KOPT-K1 (cell line): Measurements from ENCODE around the gene PLAC1.

ENCODE experiments used
- H3K27ac ChIP-seq: fragments of 200-600 bp; sonication (generic); 2 replicates; pipeline ENCODE4 v1.5.1; 2016; ENCODE audit warnings: antibody characterized with exemption, mild to moderate bottlenecking, low read depth, low read length; ENCODE audit not compliant: poor library complexity, severe bottlenecking
- H3K36me3 ChIP-seq: fragments of 200-600 bp; sonication (generic); 2 replicates; pipeline ENCODE4 v1.5.1; 2017; ENCODE audit warnings: antibody characterized with exemption, mild to moderate bottlenecking, low read length, moderate library complexity; ENCODE audit not compliant: insufficient read depth
- H3K9me3 ChIP-seq: fragments of 200-600 bp; sonication (generic); 2 replicates; pipeline ENCODE4 v1.5.1; 2017; ENCODE audit warnings: antibody characterized with exemption, low read length, mild to moderate bottlenecking; ENCODE audit not compliant: insufficient read depth, poor library complexity, severe bottlenecking

PLAC1 gene

DNA sequence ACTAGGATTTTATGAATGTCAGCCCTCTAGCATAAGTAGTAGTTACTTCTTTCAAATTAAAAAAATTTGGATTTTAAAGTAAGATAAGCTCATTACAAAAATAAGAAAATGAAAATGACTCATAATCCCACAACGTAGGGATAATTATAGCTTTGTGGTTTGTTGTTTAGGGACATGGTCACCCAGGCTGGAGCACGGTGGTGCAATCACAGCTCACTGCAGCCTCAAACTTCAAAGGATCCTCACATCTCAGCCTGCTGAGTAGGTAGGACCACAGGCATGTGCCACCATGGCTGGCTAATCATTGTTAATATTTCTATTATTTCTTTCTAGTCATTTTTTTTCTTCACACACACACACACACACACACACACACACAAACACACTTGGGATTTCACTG lies 57.6 kb downstream of the PLAC1 start:
- Histone ChIP-seq H3K9me3 (no peaks in the 10 kb centered on the region), H3K27ac (no peak overlapping the region), H3K36me3 (no peaks in the 10 kb centered on the region)

DNA sequence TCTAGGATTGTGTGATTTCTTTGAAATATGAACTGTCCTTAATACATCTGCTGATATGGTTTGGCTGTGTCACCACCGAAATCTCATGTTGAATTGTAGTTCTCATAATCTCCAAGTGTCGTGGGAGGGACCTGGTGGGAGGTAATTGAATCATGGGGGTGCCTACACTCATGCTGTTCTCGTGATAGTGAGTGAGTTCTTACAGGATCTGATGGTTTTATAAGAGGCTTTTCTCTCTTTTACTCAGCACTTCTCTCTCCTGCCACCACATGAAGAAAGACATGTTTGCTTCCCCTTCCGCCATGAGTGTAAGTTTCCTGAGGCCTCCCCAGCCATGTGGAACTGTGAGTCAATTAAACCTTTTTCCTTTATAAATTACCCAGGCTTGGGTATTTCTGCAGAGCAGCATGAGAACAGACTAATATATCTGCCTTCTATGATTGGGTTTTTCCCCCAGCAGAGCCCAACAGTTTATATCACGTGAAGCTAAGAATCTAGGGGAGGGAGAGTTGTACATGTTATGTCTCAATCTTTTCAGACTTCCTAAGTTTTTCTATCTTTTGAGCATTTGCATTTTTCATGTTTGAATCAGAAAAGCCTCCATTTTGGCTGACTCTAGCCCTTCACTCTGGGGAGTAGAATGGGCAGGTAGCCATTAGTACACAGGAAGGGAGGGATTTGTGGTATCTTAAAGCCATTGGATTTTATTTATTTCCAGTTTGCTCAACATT lies 58.9 kb downstream of the PLAC1 start:
- no peak overlapping the region for H3K27ac ChIP-seq
- H3K36me3 ChIP-seq: no peaks in the 10 kb centered on the region
- no peaks in the 10 kb centered on the region for H3K9me3 ChIP-seq

DNA sequence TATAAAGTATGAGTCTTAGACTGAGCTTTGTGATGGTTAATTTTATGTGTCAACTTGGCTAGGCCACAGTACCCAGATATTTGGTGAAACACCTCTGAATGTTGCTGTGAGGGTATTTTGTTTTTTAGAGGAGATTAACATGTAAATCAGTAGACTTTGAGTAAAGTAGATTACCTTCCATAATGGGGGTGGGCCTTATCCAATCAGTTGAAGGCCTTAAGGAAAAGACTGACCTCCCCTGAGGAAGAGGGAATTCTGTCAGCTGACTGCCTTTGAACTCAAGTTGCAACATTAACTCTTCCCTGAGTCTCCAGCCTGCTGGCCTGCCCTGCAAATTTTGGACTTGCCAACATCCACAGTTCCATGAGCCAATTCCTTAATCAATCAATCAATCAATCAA lies 66.0 kb downstream of the PLAC1 start:
- Histone ChIP-seq H3K36me3 (no peaks in the 10 kb centered on the region), H3K9me3 (no peaks in the 10 kb centered on the region), H3K27ac (no peak overlapping the region)

DNA sequence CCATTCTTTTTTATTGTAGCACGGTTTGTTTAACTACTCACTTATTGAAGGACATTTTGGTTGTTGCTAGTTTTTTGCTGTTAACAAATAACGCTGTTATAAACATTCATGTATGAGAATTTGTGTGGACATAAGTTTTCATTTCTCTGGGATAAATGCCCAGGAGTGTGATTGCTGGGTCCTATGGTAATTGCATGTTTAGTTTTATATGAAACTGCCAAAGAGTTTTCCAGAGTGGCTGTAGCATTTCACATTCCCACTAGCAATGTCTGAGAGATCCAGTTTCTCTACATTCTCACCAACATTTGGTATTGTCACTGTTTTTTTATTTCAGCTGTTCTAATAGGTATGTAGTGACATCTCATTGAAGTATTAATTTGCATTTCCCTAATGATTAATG lies 66.8 kb downstream of the PLAC1 start:
- Histone ChIP-seq H3K27ac (no peak overlapping the region), H3K9me3 (no peaks in the 10 kb centered on the region), H3K36me3 (no peaks in the 10 kb centered on the region)

DNA sequence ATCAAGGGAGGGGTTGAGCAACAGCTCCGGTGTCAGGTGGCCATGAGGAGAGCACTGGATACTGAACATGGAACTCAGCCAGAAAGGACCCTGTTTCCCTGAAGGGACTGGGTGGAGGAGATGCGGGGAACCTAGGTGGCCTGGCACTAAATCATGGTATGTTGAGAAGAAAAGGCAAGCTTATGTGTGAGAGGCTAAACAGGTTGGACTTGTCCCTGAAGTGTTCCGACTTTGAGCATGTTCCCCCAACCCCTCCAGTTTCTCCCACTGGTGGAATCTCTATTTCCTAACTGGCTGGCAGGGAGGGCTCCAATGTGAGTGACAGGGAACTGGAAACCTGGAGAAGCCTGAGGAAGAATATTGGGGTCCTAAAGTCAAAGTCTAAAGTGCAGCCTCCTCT lies 69.5 kb downstream of the PLAC1 start:
- Histone ChIP-seq H3K27ac (no peak overlapping the region), H3K9me3 (no peaks in the 10 kb centered on the region)

DNA sequence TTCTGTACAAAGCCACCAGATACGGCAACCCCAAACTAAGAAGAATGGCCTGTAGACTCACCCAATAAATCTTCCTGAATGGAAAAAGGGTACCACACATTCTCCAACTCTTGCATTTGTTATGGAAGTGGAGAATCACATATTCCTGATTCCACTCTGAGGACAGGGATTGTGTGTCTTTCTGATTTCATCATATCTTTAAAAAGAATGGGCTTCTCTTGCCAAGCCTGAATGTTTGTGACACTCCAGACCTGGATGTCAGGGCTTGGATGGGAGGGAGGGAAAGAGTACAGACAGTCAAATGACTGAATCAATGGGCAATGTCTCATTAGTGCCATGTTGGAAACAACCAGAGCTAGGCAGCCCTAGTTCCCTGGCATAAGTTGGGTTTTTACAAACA lies 77.4 kb downstream of the PLAC1 start:
- Histone ChIP-seq H3K9me3 (no peaks in the 10 kb centered on the region), H3K36me3 (no peaks in the 10 kb centered on the region), H3K27ac (no peak overlapping the region)

More for the DNA sequence above, 69.5 kb downstream of the PLAC1 start:
- no peaks in the 10 kb centered on the region for H3K36me3 ChIP-seq

DNA sequence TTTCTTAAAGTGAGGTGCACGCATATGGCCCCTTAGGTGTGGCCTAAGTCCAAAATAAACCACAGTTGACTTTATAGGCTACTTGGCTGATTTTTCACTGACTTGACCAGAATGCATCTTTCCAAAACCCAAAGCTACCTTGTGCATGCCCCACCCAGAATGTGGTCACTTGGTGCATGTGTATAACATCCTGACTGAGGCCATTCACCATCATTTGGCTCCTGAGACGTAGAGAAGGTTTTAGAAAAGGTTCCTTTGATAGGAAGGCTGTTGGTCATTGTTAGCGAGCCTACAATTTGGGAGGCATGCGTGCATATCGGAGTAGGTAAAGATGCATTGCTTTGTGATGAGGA lies 84.6 kb downstream of the PLAC1 start:
- Histone ChIP-seq H3K27ac (no peak overlapping the region), H3K9me3 (no peaks in the 10 kb centered on the region), H3K36me3 (no peaks in the 10 kb centered on the region)

DNA sequence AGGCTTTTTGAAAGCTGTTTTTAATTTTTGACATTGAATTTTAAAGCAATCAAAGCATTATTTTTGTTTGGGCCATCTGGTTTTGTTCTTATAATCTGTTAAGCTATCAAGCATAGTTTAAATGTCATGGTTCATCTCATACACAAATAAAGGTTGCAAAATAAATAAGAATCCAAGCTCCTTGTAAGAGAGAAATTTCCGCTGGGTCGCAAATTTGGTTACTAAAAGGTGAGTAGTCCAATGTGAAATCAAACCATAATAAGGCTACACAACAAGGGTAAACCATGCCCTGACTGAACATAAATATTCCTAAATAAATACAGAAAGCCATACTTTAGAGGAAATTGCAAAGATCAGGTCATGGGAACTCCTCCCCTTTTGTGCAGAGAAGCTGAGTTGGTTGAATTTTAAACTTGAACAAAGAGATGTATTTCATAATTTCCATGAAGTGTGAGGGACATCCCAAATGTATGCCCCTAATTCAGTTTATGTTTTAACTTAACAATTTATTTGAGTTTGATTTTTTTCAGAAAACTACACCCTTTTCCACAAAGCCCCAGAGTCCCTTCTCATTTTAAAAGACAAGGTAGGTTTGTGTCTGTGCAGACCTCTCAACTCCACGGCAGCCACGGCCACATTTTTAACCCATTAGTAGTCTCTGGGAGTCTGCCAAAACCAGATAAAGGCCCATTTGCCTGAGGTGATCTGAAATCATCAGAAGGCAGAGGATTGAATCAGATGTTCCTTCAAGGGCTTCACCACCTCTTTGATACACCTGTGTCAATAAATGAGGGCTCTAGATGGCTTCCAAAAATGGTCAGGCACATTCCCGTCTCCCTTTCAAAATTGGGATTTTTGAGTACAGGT lies 85.2 kb downstream of the PLAC1 start:
- Histone ChIP-seq H3K9me3 (no peaks in the 10 kb centered on the region), H3K27ac (no peak overlapping the region), H3K36me3 (no peaks in the 10 kb centered on the region)

DNA sequence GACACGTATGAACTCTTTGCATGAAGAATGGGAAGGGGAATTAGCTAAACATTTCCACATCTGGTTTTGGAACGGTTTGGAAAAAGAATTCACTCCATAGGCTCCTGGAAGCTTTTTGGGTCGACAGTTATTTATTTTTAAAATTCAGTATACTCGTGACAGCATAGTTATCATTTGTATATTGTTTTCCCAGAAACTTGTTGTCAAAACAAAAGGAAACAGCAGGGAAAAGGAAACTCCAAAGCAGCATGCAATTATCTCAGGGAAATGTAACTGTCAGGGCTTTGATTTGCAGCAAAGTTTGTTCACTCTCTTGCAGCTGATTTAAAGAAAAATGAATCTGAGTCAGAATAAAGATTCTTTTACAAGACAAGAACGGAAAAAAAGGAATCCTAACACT lies 86.5 kb downstream of the PLAC1 start:
- H3K9me3 ChIP-seq: no peaks in the 10 kb centered on the region
- no peaks in the 10 kb centered on the region for H3K36me3 ChIP-seq
- no peak overlapping the region for H3K27ac ChIP-seq

DNA sequence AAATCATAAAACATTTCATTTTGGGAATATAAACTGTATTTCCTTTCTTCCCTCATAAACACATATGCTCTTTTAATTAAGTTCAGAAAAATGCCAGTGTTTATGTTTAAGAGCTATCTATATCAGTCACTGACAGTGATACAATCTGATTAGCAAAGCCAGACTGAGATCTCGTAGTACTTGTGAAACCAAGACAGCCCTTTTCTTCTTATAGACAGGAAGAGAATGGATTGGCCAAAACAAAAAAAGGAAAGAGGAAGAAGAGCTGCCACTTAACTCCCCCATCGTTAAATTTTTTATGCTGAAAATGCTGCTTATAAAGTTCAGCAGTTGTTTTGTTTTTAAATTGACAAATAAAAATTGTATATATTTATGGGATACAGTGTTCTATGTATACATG lies 87.4 kb downstream of the PLAC1 start:
- Histone ChIP-seq H3K36me3 (no peaks in the 10 kb centered on the region), H3K9me3 (no peaks in the 10 kb centered on the region), H3K27ac (no peak overlapping the region)

DNA sequence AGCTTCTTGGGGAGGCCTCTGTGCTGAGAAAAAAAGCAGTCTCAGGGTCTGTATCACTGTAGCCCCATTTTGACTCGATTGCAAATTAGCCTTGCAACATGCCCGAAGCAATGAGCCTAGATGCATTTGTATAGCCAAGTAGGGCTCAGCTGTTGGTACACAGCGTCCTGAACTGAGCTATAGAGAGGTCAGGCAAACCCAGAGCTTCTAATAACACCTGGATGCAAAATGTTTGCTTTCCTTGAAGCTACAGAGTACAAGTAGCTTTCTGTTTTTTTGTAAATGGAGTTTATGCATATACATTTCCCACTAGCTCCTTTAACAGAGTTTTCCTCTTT lies 87.8 kb downstream of the PLAC1 start:
- H3K9me3 ChIP-seq: no peaks in the 10 kb centered on the region
- no peaks in the 10 kb centered on the region for H3K36me3 ChIP-seq
- no peak overlapping the region for H3K27ac ChIP-seq

DNA sequence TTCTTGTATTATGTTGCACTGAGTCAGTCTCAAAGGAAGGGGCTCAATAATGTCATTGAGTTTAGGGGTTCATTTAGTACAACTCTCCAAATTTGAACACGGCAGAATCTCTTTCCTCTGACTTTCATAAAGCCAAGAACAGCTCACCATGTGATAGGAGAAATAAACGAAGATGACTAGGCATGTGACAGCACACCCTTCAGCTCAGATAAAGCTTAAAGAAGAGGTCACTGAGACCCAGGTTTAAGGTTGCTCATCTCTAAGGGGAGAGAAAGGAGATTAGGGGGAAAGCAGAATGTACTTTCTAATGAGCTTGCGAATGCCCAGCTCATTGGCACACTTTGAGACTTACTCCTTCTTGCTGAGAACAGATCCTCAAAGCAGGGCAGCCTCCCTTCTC lies 89.0 kb downstream of the PLAC1 start:
- no peak overlapping the region for H3K27ac ChIP-seq
- H3K9me3 ChIP-seq: no peaks in the 10 kb centered on the region
- H3K36me3 ChIP-seq: no peaks in the 10 kb centered on the region

DNA sequence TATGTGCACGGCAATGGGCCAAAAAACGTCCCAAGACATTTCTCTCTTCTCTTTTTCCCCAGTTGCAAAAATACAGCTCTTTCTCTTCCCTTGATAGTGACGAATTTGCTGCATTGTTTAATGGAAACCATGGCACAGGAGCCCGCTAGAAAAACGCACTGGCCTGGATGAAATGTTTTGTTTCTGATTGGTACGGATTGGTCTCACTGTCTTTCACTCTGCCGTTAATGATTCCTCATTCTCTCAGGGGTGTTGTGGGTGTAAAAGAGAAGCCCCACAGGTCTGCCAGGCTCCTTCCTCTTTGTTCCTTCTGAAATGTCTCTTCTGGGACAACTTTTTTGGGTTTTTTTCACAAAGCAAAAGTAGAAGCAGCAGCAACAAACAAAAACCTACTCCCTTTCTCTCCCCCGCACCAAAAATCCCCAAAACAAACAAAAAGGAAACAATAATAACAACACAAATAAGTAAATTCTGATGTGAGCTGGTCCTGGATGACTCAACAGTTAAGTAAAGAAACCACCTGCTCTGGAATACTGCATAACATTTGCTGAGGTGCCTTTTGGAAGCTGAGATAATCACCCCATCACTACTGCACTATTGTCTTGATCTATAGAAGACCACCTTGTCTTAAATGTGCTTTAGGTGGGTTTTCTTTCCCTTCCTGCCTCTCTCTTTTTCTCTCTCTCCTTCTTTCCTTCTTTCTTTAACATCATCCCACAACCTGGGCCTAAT lies 89.8 kb downstream of the PLAC1 start:
- H3K36me3 ChIP-seq: no peaks in the 10 kb centered on the region
- H3K27ac ChIP-seq: no peak overlapping the region

DNA sequence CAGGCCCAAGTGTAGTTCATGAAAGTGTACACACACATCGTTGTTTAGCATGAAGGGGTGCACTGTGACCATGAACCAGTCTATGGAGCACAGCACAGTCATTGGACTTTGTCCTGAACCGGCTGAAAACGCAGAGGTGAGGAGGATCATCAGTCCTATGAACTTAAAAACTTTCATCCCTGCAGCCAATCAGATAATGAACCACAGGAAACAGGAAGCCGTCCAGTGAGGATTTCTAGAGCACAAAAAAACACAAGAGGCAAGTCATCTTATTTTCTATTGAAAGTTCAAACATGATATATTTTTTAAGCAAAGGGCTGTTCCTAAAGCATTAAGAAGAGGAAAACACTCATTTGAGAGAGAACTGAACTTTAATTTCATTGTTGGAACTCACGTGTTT lies 91.8 kb downstream of the PLAC1 start:
- no peaks in the 10 kb centered on the region for H3K9me3 ChIP-seq
- H3K27ac ChIP-seq: no peak overlapping the region
- H3K36me3 ChIP-seq: no peaks in the 10 kb centered on the region

More for the DNA sequence above, 89.8 kb downstream of the PLAC1 start:
- no peaks in the 10 kb centered on the region for H3K9me3 ChIP-seq

DNA sequence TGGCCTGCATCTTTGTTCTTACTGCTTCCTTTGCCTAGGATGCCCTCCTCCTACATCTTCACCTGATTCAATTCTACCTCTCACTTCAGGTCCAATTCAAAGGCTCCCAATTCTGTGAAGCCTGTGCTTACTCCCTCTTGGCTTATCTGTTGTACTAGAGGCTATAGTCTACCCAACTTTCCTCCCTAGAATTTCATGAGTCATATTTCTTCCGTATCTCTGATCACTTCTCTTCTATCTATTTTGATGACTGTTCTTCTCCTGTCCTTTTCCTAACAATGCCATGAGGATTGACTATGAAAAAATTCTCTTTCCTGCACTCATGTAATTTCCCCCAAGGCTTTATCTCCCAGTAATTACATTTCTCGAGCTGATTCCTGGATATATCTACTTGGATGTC lies 96.3 kb downstream of the PLAC1 start:
- no peaks in the 10 kb centered on the region for H3K9me3 ChIP-seq
- no peak overlapping the region for H3K27ac ChIP-seq
- H3K36me3 ChIP-seq: no peaks in the 10 kb centered on the region
